Left ventricle myocardium inferior (tissue), 1 donor: Measurements from ENCODE around the gene PYGM. TPM values are rescaled to one million over a fixed set of nuclear protein-coding genes. Genes with fewer than 3 reads are reported as not detected.
A peak's percentile ranks its signal among the peaks of the same experiment; 100 is the strongest.

Source experiments
- DNase-seq: peaks from one replicate; pipeline ENCODE4 v3.0.0-alpha.2; 2020
- H3K27ac ChIP-seq: fragments of 200-600 bp; replicated peaks from 2 replicates; pipeline ENCODE4 v1.8.0; 2021
- H3K27me3 ChIP-seq: fragments of 200-600 bp; 2 replicates; pipeline ENCODE4 v1.8.0; 2021; ENCODE audit warnings: low read depth
- H3K36me3 ChIP-seq: fragments of 200-600 bp; 2 replicates; pipeline ENCODE4 v1.8.0; 2021
- H3K4me1 ChIP-seq: fragments of 200-600 bp; 2 replicates; pipeline ENCODE4 v1.8.0; 2021
- H3K4me3 ChIP-seq: fragments of 200-600 bp; 2 replicates; pipeline ENCODE4 v1.8.0; 2021; ENCODE audit warnings: mild to moderate bottlenecking, moderate library complexity
- H3K9me3 ChIP-seq: fragments of 200-600 bp; replicated peaks from 2 replicates; pipeline ENCODE4 v1.8.0; 2021
- CTCF ChIP-seq: fragments of 200-600 bp; IDR thresholded peaks from 2 replicates; pipeline ENCODE4 v1.8.0; 2021; ENCODE audit warnings: antibody characterized with exemption, mild to moderate bottlenecking, borderline replicate concordance
- intact Hi-C: fragments of 100-400 bp; cut with micrococcal nuclease; formaldehyde crosslinking; loops from one replicate; pipeline ENCODE4 v1.11.0; 2022
- total RNA-seq: library from RNA; stranded (reverse); fragmentation: NEBNext Ultra II Directional; extraction: Animal tissue kit (Norgen Biotek cat#: 25700); gene quantifications from one replicate; pipeline ENCODE4 v1.2.1, GENCODE V29; 2021
- donor health status: DM: no; HTN: yes; CAD: no; lungs with severe emphysema.

The PYGM gene
- total RNA-seq, 1 donor from 2014 or later: 89.5 TPM

GRCh38 chr11:64776425-64776824, 16.7 kb upstream of the PYGM start:
- Histone ChIP-seq H3K9me3 (no peaks in the 10 kb centered on the region), H3K27me3 (no peaks in the 10 kb centered on the region), H3K4me3 (peak overlapping the region; percentile 82), H3K36me3 (peaks cover 57% of the 10 kb centered on the region), H3K27ac (peak overlapping the region; percentile 99), H3K4me1 (peaks cover 73% of the 10 kb centered on the region)
- TF ChIP-seq CTCF: no peak
- intact Hi-C loops: no loop called here
- DNase-seq: no peak

- TF ChIP-seq CTCF: no peak
- Histone ChIP-seq H3K27ac (peak overlapping the region; percentile 42), H3K9me3 (no peaks in the 10 kb centered on the region), H3K36me3 (peaks cover 79% of the 10 kb centered on the region), H3K4me1 (peaks cover 72% of the 10 kb centered on the region), H3K4me3 (no peak overlapping the region), H3K27me3 (no peaks in the 10 kb centered on the region)
- intact Hi-C loops: no loop called here
- DNase-seq: no peak
Measured at GRCh38 chr11:64774144-64774543, 14.4 kb upstream of the PYGM start.

DNA sequence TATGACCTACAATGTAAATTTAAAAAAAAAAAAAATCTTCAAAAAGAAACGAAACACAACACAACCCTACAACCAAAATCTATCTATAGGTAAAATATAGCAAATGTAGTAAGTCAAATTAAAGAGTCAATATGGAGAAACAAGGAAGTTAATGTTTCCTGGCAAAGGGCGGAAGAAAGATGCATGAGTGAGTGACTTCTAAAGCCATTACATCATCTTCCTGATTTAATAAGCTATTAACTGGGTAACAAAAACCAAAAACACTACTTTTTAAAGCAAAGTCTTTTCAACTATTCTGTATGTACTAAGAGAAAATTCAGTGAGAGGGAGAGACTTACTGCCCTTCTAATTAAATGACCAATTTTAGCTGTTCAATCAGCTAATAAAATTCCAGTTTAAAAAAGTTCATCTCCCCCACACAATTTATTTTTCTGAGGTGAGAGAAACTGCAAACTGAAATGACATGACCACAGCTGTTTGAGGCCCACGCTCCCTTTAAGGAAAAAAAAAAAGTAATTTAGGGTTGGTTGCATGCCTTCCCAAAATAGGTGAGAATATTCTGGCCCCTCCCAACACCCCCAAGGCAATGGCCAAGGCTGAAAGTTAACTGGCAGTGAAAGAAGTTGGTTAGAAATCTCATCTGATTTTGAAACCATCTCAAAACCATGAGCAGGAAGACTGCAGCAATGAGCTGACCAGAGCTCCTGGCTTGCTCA, 12.7 kb upstream of the PYGM start:
- Histone ChIP-seq H3K36me3 (peaks cover 96% of the 10 kb centered on the region), H3K27ac (peak overlapping the region; percentile 20), H3K9me3 (no peaks in the 10 kb centered on the region), H3K4me3 (no peak overlapping the region), H3K27me3 (no peaks in the 10 kb centered on the region), H3K4me1 (peaks cover 83% of the 10 kb centered on the region)
- TF ChIP-seq CTCF: no peak
- intact Hi-C loops: no loop called here
- no peak for DNase-seq

DNA sequence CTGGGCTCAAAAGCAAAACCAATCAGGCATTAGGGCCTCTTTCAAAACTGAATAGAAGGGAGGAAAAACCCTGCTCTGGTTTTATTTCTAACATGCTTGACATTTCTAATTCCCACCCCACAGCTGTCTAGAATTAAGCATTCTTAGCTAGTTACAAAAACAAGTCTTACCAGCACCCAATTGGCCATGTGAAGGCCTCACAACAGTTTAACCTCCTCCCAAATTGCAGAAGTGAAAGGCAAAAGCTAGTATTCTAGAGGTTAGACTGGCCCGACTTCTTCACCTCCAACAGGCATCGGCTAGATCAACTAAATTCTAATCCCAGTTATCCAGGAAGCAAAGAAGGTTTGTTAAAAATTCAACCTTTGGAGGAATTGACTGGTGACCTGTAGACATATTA, 12.1 kb upstream of the PYGM start:
- Histone ChIP-seq H3K4me3 (no peak overlapping the region), H3K27me3 (no peaks in the 10 kb centered on the region), H3K36me3 (peaks cover 100% of the 10 kb centered on the region), H3K27ac (peak overlapping the region; percentile 20), H3K4me1 (peaks cover 83% of the 10 kb centered on the region), H3K9me3 (no peaks in the 10 kb centered on the region)
- DNase-seq: no peak
- intact Hi-C loops: no loop called here
- TF ChIP-seq CTCF: no peak

GRCh38 chr11:64770120-64770519, 10.3 kb upstream of the PYGM start:
- intact Hi-C loops: no loop called here
- Histone ChIP-seq H3K27ac (no peak overlapping the region), H3K4me3 (no peak overlapping the region), H3K9me3 (no peaks in the 10 kb centered on the region), H3K36me3 (peaks cover 100% of the 10 kb centered on the region), H3K27me3 (no peaks in the 10 kb centered on the region), H3K4me1 (peaks cover 75% of the 10 kb centered on the region)
- no peak for TF ChIP-seq CTCF
- no peak for DNase-seq
